ENCODE data around the gene ZNF808.
"Not testable (repeated sequence)": the region's sequence is repeated elsewhere in the genome, so short reads cannot be mapped to it uniquely, and the experiment has no call there.

DNA sequence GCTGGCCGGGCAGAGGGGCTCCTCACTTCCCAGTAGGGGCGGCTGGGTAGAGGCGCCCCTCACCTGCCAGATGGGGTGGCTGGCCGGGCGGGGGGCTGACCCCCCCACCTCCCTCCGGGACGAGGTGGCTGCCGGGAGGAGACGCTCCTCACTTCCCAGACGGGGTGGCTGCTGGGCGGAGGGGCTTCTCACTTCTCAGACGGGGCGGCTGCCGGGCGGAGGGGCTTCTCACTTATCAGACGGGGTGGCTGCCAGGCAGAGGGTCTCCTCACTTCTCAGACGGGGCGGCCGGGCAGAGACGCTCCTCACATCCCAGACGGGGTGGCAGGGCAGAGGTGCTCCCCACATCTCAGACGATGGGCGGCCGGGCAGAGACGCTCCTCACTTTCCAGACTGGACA is 66.0 kb downstream of the ZNF808 start:
- not testable (repeated sequence) for TF ChIP-seq POLR2AphosphoS5, POLR2A, EP300 (IDR thresholded peaks at IDR 0.05)
- TF ChIP-seq, protein P1, sequence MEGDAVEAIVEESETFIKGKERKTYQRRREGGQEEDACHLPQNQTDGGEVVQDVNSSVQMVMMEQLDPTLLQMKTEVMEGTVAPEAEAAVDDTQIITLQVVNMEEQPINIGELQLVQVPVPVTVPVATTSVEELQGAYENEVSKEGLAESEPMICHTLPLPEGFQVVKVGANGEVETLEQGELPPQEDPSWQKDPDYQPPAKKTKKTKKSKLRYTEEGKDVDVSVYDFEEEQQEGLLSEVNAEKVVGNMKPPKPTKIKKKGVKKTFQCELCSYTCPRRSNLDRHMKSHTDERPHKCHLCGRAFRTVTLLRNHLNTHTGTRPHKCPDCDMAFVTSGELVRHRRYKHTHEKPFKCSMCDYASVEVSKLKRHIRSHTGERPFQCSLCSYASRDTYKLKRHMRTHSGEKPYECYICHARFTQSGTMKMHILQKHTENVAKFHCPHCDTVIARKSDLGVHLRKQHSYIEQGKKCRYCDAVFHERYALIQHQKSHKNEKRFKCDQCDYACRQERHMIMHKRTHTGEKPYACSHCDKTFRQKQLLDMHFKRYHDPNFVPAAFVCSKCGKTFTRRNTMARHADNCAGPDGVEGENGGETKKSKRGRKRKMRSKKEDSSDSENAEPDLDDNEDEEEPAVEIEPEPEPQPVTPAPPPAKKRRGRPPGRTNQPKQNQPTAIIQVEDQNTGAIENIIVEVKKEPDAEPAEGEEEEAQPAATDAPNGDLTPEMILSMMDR (IDR thresholded peaks at IDR 0.05): not testable (repeated sequence)
